Natural killer cell (primary cell): ENCODE data around the gene A1BG. TPM values are rescaled to one million over a fixed set of nuclear protein-coding genes. Genes with fewer than 3 reads are reported as not detected.

Source experiments
- ATAC-seq, 3 donors: fragments of 150-1000 bp in 2 of 3; fragments of 200-7000 bp in 1 of 3; cut with Tn5 transposase; 1 replicate in 1 of 3; 2 replicates in 2 of 3; pipeline ENCODE4 v1.10.0; 2021; ENCODE audit warnings: mild to moderate bottlenecking in 2 of 3, moderate library complexity in 2 of 3
- DNase-seq, 2 donors: peaks; one replicate each; pipeline versions ENCODE4 v3.0.0 to v3.0.0-alpha.2; 2013 to 2021; ENCODE audit warnings: mixed read lengths in 1 of 2
- H3K27ac ChIP-seq: one replicate; pipeline ENCODE4 v1.5.1; 2013; ENCODE audit warnings: mild to moderate bottlenecking, low read length
- H3K27me3 ChIP-seq: one replicate; pipeline ENCODE4 v1.6.1; 2013; ENCODE audit warnings: low read length; ENCODE audit not compliant: control insufficient read depth, insufficient read depth
- H3K36me3 ChIP-seq: one replicate; pipeline ENCODE4 v1.6.1; 2013; ENCODE audit warnings: low read length; ENCODE audit not compliant: control insufficient read depth, insufficient read depth
- H3K4me1 ChIP-seq: one replicate; pipeline ENCODE4 v1.6.1; 2013; ENCODE audit warnings: low read length; ENCODE audit not compliant: control insufficient read depth, insufficient read depth
- H3K4me3 ChIP-seq: one replicate; pipeline ENCODE4 v1.5.1; 2013; ENCODE audit warnings: low read length
- H3K9me3 ChIP-seq: one replicate; pipeline ENCODE4 v1.6.1; 2013; ENCODE audit warnings: low read length; ENCODE audit not compliant: control insufficient read depth, insufficient read depth
- H3K27ac Mint-ChIP-seq, 2 donors: one replicate each; pipeline ENCODE4 v1.8.0; 2022; ENCODE audit warnings: mild to moderate bottlenecking in 2 of 2, mixed read lengths in 2 of 2, moderate library complexity in 1 of 2
- H3K27me3 Mint-ChIP-seq, 2 donors: one replicate each; pipeline ENCODE4 v1.8.0; 2022; ENCODE audit warnings: low read depth in 2 of 2, mixed read lengths in 2 of 2
- H3K36me3 Mint-ChIP-seq: one replicate; pipeline ENCODE4 v1.8.0; 2022; ENCODE audit warnings: mixed read lengths
- H3K4me1 Mint-ChIP-seq, 2 donors: one replicate each; pipeline ENCODE4 v1.8.0; 2022; ENCODE audit warnings: mixed read lengths in 2 of 2
- H3K4me3 Mint-ChIP-seq: one replicate; pipeline ENCODE4 v1.8.0; 2022; ENCODE audit warnings: mild to moderate bottlenecking, moderate library complexity, mixed read lengths
- H3K9me3 Mint-ChIP-seq, 2 donors: one replicate each; pipeline ENCODE4 v1.8.0; 2022; ENCODE audit warnings: mixed read lengths in 2 of 2
- CTCF ChIP-seq: fragments of 200-600 bp; IDR thresholded peaks from one replicate; pipeline ENCODE4 v1.8.0; 2022; ENCODE audit warnings: antibody characterized with exemption
- WGBS: methylation state at CpG from one replicate; pipeline ENCODE4 v1.1.7; 2013; ENCODE audit warnings: missing lambda C conversion rate; ENCODE audit not compliant: insufficient coverage; 5-methylcytosine and 5-hydroxymethylcytosine counted together
- intact Hi-C: fragments of 100-400 bp; cut with micrococcal nuclease; formaldehyde crosslinking; loops from one replicate; pipeline ENCODE4 v1.14.2; 2022
- total RNA-seq, 4 donors: library from RNA; stranded (reverse); fragments of 120-200 nt in 1 of 4; gene quantifications; one replicate each; pipeline versions ENCODE4 v1.2.3 to v1.2.4, GENCODE V29; 2013 to 2022

A1BG gene
- total RNA-seq, 3 donors from 2014 or later (not counting 1 experiment from before 2014, with no cell fraction given), result 2.0 to 10.6 (median 3.5) TPM

- Histone ChIP-seq H3K4me3 (no peak overlapping the region), H3K27me3 (peaks cover 10% of the 10 kb centered on the region), H3K9me3 (no peaks in the 10 kb centered on the region), H3K4me1 (peaks cover 12% of the 10 kb centered on the region), H3K36me3 (peaks cover 26% of the 10 kb centered on the region), H3K27ac (no peak overlapping the region)
- H3K4me1 Mint-ChIP-seq, result peaks cover 9 to 13% of the 10 kb centered on the region in 2 donors
- no peak for ATAC-seq
- H3K27ac Mint-ChIP-seq, result no peak overlapping the region
- 10% methylated on average over 75 of the region's 75 CpGs for WGBS
- no peak for DNase-seq
- peaks cover 0 to 22% of the 10 kb centered on the region in 2 donors for H3K27me3 Mint-ChIP-seq
- no peak for TF ChIP-seq CTCF
- H3K36me3 Mint-ChIP-seq, result peaks cover 8% of the 10 kb centered on the region
- H3K9me3 Mint-ChIP-seq, result no peaks in the 10 kb centered on the region
- intact Hi-C loops, result no loop called here
- no peak overlapping the region for H3K4me3 Mint-ChIP-seq
Measured at GRCh38 chr19:58395979-58396627, 42.8 kb upstream of the A1BG start.

- intact Hi-C loops, result no loop called here
- Mint-ChIP-seq H3K4me3 (no peak within 1 kb of the TSS), H3K27me3 (peaks cover 0 to 20% of the 10 kb centered on the region in 2 donors), H3K27ac (no peak within 1 kb of the TSS), H3K36me3 (peaks cover 8% of the 10 kb centered on the region), H3K4me1 (peaks cover 2 to 6% of the 10 kb centered on the region in 2 donors), H3K9me3 (no peaks in the 10 kb centered on the region)
- H3K4me3 ChIP-seq, result no peak within 1 kb of the TSS
- H3K27me3 ChIP-seq, result peaks cover 10% of the 10 kb centered on the region
- 59% methylated on average over 21 of the region's 21 CpGs for WGBS
- TF ChIP-seq CTCF, result no peak
- no peak within 1 kb of the TSS for H3K27ac ChIP-seq
- H3K9me3 ChIP-seq, result no peaks in the 10 kb centered on the region
- H3K4me1 ChIP-seq, result peaks cover 5% of the 10 kb centered on the region
- ATAC-seq (no peak), DNase-seq (no peak)
- H3K36me3 ChIP-seq, result peaks cover 29% of the 10 kb centered on the region
Measured at GRCh38 chr19:58395220-58395978, 42.1 kb upstream of the A1BG start, which contains the start of gene RNF225. Gene RNF225 (plus strand): TSS chr19:58395656. CDS start chr19:58396090, 434 bp downstream.

GRCh38 chr19:58394821-58395219 lies 41.5 kb upstream of the A1BG start:
- no peak for DNase-seq
- Histone ChIP-seq H3K4me1 (peaks cover 3% of the 10 kb centered on the region), H3K27ac (no peak overlapping the region), H3K27me3 (peaks cover 10% of the 10 kb centered on the region), H3K36me3 (peaks cover 29% of the 10 kb centered on the region), H3K4me3 (no peak overlapping the region), H3K9me3 (no peaks in the 10 kb centered on the region)
- Mint-ChIP-seq H3K4me1 (peaks cover 0 to 4% of the 10 kb centered on the region in 2 donors), H3K27me3 (peaks cover 0 to 20% of the 10 kb centered on the region in 2 donors), H3K4me3 (no peak overlapping the region), H3K27ac (no peak overlapping the region), H3K9me3 (no peaks in the 10 kb centered on the region), H3K36me3 (peaks cover 8% of the 10 kb centered on the region)
- intact Hi-C loops, result no loop called here
- WGBS, result 94% methylated on average over 2 of the region's 3 CpGs
- TF ChIP-seq CTCF, result no peak
- ATAC-seq, result no peak
